HL-60 (cell line): ENCODE measurements around the gene KCNA4.

ENCODE experiments used
- DNase-seq, 2 experiments: peaks; one replicate each; pipeline ENCODE4 v3.0.0-alpha.2; 2010 to 2020; ENCODE audit warnings: low read depth in 1 of 2, low spot score in 1 of 2
- H3K27ac ChIP-seq: fragments of 250-450 bp; sonication (Bioruptor Pico); replicated peaks from 2 replicates; pipeline ENCODE4 v1.5.1; 2020; ENCODE audit warnings: mild to moderate bottlenecking, moderate library complexity
- H3K27me3 ChIP-seq: fragments of 250-450 bp; sonication (Bioruptor Pico); 2 replicates; pipeline ENCODE4 v1.5.1; 2021; ENCODE audit warnings: mild to moderate bottlenecking, moderate library complexity; ENCODE audit not compliant: insufficient read depth, poor library complexity, severe bottlenecking
- H3K4me3 ChIP-seq: replicated peaks from 2 replicates; pipeline ENCODE4 v1.5.1; 2011; ENCODE audit warnings: mild to moderate bottlenecking, control low read depth, low read length; ENCODE audit not compliant: insufficient read depth
- CTCF ChIP-seq: IDR thresholded peaks from one replicate; pipeline ENCODE4 v1.5.1; 2011; ENCODE audit warnings: low read length, control low read depth, inconsistent platforms; ENCODE audit not compliant: insufficient read depth
- GABPA ChIP-seq: IDR thresholded peaks from 2 replicates; pipeline ENCODE4 v1.6.1; 2012; ENCODE audit warnings: low read depth
- POLR2AphosphoS5 ChIP-seq: IDR thresholded peaks from 2 replicates; pipeline ENCODE4 v1.6.1; 2012; ENCODE audit warnings: low read depth
- REST ChIP-seq: IDR thresholded peaks from 2 replicates; pipeline ENCODE4 v1.6.1; 2012; ENCODE audit warnings: low read depth; ENCODE audit not compliant: insufficient replicate concordance
- SPI1 ChIP-seq: IDR thresholded peaks from 2 replicates; pipeline ENCODE4 v1.6.1; 2012; ENCODE audit warnings: low read depth, mild to moderate bottlenecking, borderline replicate concordance

The KCNA4 gene

GRCh38 chr11:30046578-30046945, 29.7 kb upstream of the KCNA4 start:
- H3K27ac ChIP-seq: no peak overlapping the region
- no peak for DNase-seq
- H3K4me3 ChIP-seq: no peak overlapping the region
- TF ChIP-seq REST (no peak), GABPA (no peak), POLR2AphosphoS5 (no peak), CTCF (no peak), SPI1 (no peak)
- no peaks in the 10 kb centered on the region for H3K27me3 ChIP-seq

GRCh38 chr11:30045921-30046577, 29.2 kb upstream of the KCNA4 start:
- DNase-seq: no peak
- H3K4me3 ChIP-seq: no peak overlapping the region
- no peak for TF ChIP-seq GABPA
- no peak for TF ChIP-seq CTCF
- no peak for TF ChIP-seq SPI1
- no peak for TF ChIP-seq REST
- no peak for TF ChIP-seq POLR2AphosphoS5
- H3K27ac ChIP-seq: no peak overlapping the region
- H3K27me3 ChIP-seq: no peaks in the 10 kb centered on the region

DNA sequence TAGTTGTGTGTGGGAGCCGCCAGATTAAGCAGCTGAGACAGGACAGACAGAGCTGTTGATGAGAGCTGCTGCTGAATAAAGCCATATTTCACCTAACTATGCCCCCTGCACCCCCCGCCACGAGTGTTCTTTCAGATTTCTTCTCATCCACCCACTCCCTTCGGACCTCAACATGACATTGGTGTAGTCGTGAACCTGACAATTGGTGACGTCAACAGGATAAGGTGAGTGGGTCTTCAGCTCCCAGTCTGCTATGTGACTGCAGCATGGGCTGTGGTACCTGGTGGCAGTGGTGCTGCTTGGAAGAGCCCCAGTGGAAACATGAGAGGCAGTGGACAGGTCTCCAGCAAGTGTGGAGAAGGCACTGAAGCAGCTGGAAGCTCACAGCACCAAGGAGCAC, 28.3 kb upstream of the KCNA4 start:
- no peak for DNase-seq
- Histone ChIP-seq H3K27me3 (no peaks in the 10 kb centered on the region), H3K4me3 (no peak overlapping the region), H3K27ac (no peak overlapping the region)
- TF ChIP-seq CTCF (no peak), POLR2AphosphoS5 (no peak), SPI1 (no peak), GABPA (no peak), REST (no peak)
